ENCODE results near the gene CDC42BPA. TPM values are rescaled to one million over a fixed set of nuclear protein-coding genes. Genes with fewer than 3 reads are reported as not detected.

CDC42BPA gene
- polyA plus RNA-seq, 1 of the 3 experiments (the other 2 are of a cell fraction), result 6.8 TPM

DNA sequence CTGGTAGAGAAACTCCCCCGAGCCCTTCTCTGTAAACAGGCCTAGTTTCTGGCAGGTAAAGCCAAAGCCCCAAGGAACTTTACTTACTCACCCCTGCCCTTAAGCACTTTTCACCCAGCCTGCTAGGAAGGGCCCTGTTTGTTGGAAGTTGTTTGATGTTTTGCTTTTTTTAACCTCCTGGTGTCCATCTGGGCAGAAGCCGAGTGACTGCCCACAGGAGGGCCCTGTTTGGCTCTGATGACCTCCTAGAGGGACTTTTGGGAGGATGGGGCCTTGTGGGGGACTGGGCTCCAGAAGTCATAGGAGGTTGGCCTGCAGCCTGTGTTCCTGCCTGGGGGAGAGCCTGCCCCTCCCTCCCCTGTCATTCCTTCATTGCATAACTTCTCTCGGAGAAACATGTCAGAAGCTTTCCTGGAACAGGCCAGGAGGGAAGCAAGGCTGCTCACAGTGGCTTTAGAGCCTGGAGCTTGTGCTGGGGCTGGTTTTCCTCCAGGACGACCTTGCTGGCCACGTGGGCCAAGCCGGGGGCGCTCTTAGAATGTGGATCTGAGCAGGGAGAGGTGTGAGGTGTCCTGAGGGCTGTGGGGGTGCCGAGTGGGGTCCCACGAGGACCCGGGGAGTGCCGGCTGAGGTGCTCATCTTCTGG lies 344.3 kb downstream of the CDC42BPA start:
- CTCF ChIA-PET, result interaction anchor here (1.6 kb wide), 1 partner anchor 8 kb away, joined by 4 read pairs; no protein-coding TSS in a partner anchor

DNA sequence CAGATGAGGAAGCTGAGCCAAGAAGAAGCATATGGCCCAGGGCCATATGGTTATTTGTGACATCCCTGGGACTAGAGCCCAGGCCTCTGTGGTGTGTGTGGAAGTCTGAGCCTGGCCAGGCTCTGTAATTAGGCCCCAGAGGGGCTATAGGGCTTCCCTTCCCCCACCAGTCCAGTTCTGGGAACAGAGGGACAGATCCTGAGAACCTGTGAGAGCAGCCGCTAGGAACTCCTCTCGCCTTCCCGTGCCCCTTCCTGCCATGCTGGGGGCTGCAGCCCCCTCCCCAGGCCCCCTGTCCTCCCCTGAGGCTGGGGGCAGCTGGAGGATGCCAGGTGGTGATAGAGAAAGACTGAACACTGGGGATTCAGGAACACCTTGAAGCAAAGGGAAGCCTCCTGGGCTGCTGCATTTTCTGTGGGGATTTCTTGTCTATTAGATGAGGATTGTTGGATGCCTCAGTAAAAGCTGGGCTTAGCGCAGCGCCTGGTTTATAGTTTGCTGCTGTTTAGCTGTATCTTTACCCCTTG lies 344.9 kb downstream of the CDC42BPA start:
- 85% methylated on average over 2 of the region's 5 CpGs for WGBS (ENCODE audit: low lambda C conversion rate)
- ChIA-PET POLR2A (no interaction called here), CTCF (interaction anchor here (1.6 kb wide), 1 partner anchor 9 kb away, joined by 4 read pairs; no protein-coding TSS in a partner anchor)
- no peak overlapping the region for H3K4me2 ChIP-seq
- no peaks in the 10 kb centered on the region for H3K9me3 ChIP-seq
- no peaks in the 10 kb centered on the region for H4K20me1 ChIP-seq (ENCODE audit: insufficient read depth)
- H3K9ac ChIP-seq, result no peak overlapping the region
- DNase-seq, result peak; percentile 84
- H3K27me3 ChIP-seq (ENCODE audit: insufficient read depth), result no peaks in the 10 kb centered on the region
- no peak for TF ChIP-seq SMC3 (IDR thresholded peaks at IDR 0.05; ENCODE audit: low read depth, low read length)
- peak; percentile 61 for TF ChIP-seq CHD2 (IDR thresholded peaks at IDR 0.05; ENCODE audit: low read length, partially characterized antibody)
- TF ChIP-seq EP300 (IDR thresholded peaks at IDR 0.05; ENCODE audit: borderline replicate concordance in 1 of 2, low read depth in 1 of 2, low read length in 1 of 2), result peak in 1 of 2 experiments; percentile 66; a peak in 2 of 4 replicates
- no peaks in the 10 kb centered on the region for H3K79me2 ChIP-seq (ENCODE audit: insufficient read depth)
- H2AFZ ChIP-seq (ENCODE audit: low read depth), result no peak overlapping the region
- no peak overlapping the region for H3K4me3 ChIP-seq (ENCODE audit: low read depth in 2 of 2, low read length in 1 of 2)
- H3K9me2 ChIP-seq, result no peaks in the 10 kb centered on the region
- peaks cover 0 to 25% of the 10 kb centered on the region in 2 experiments; a peak in 1 of 4 replicates for H3K4me1 ChIP-seq (ENCODE audit: control insufficient read depth in 1 of 2, insufficient read depth in 2 of 2, low read depth in 1 of 2, low read length in 1 of 2)
- no peaks in the 10 kb centered on the region for H3F3A ChIP-seq (replicated peaks; ENCODE audit: insufficient read depth)
- peaks cover 0 to 3% of the 10 kb centered on the region in 2 experiments for H3K36me3 ChIP-seq (replicated peaks in 1 of 2; ENCODE audit: control insufficient read depth in 1 of 2, insufficient read depth in 2 of 2, low read length in 1 of 2)
- peak overlapping the region in 1 of 2 experiments; percentile 62; a peak in 2 of 4 replicates for H3K27ac ChIP-seq (ENCODE audit: low read depth in 2 of 2, low read length in 1 of 2)

More for the DNA sequence above, 344.3 kb downstream of the CDC42BPA start:
- no peak overlapping the region for H3K9ac ChIP-seq
- no peak overlapping the region for H3K4me3 ChIP-seq (ENCODE audit: low read depth in 2 of 2, low read length in 1 of 2)
- H3K27ac ChIP-seq (ENCODE audit: low read depth in 2 of 2, low read length in 1 of 2), result peak overlapping the region in 1 of 2 experiments; percentile 62; a peak in 2 of 4 replicates
- no peak overlapping the region for H3K4me2 ChIP-seq
- no peaks in the 10 kb centered on the region for H3K9me2 ChIP-seq
- no peaks in the 10 kb centered on the region for H3K9me3 ChIP-seq
- H3F3A ChIP-seq (replicated peaks; ENCODE audit: insufficient read depth), result no peaks in the 10 kb centered on the region
- DNase-seq, result no peak
- no peak overlapping the region for H2AFZ ChIP-seq (ENCODE audit: low read depth)
- peaks cover 0 to 3% of the 10 kb centered on the region in 2 experiments for H3K36me3 ChIP-seq (replicated peaks in 1 of 2; ENCODE audit: control insufficient read depth in 1 of 2, insufficient read depth in 2 of 2, low read length in 1 of 2)
- H4K20me1 ChIP-seq (ENCODE audit: insufficient read depth), result no peaks in the 10 kb centered on the region
- POLR2A ChIA-PET, result no interaction called here
- no peaks in the 10 kb centered on the region for H3K27me3 ChIP-seq (ENCODE audit: insufficient read depth)
- 71% methylated on average over 10 of the region's 11 CpGs for WGBS (ENCODE audit: low lambda C conversion rate)
- peaks cover 0 to 25% of the 10 kb centered on the region in 2 experiments; a peak in 1 of 4 replicates for H3K4me1 ChIP-seq (ENCODE audit: control insufficient read depth in 1 of 2, insufficient read depth in 2 of 2, low read depth in 1 of 2, low read length in 1 of 2)
- TF ChIP-seq NRF1 (IDR thresholded peaks at IDR 0.05; ENCODE audit: low read depth, low read length) (no peak), TEAD4 (IDR thresholded peaks at IDR 0.05; ENCODE audit: borderline replicate concordance, insufficient read depth) (no peak), RAD21 (IDR thresholded peaks at IDR 0.05; ENCODE audit: low read length) (no peak), TCF12 (IDR thresholded peaks at IDR 0.05) (no peak), FOXJ3 (CRISPR knock-in tag; IDR thresholded peaks at IDR 0.05) (no peak), GATA2 (CRISPR knock-in tag; IDR thresholded peaks at IDR 0.05) (no peak), FOXM1 (IDR thresholded peaks at IDR 0.05; ENCODE audit: low read depth) (no peak), GABPA (IDR thresholded peaks at IDR 0.05; ENCODE audit: low read depth) (no peak), SIN3A (IDR thresholded peaks at IDR 0.05; ENCODE audit: borderline replicate concordance, low read depth, low read length) (no peak)
- TF ChIP-seq, protein P1, sequence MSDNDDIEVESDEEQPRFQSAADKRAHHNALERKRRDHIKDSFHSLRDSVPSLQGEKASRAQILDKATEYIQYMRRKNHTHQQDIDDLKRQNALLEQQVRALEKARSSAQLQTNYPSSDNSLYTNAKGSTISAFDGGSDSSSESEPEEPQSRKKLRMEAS (IDR thresholded peaks at IDR 0.05; ENCODE audit: low read depth), result no peak
- H3K79me2 ChIP-seq (ENCODE audit: insufficient read depth), result no peaks in the 10 kb centered on the region
